ENCODE measurements around the gene SLC6A19.

The SLC6A19 gene

DNA sequence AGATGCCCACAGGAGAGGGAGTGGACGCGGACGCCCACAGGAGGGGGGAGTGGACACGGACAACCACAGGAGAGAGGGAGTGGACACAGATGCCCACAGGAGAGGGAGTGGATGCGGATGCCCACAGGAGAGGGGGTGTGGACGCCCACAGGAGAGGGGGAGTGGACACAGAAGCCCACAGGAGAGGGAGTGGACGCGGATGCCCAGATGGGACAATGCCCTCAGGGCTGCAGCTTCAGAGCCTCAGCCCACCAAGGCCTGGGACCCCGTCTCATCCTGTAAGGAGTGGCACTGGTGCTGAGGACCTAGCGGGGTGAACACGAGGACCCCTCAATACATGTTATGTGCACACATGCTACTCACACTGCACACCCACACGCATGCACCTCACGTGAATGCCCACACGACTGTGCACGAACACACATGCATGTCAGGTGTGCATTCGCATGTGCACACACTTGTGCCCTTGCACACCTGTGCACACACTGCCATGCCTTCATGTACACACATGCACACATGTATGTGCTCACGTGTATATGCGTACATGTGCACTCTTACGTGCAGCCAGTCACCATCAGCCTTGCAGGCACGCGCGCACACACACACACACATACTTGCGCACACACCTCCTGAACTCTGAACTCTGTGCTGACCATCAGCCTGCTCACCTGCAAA lies 58.5 kb downstream of the SLC6A19 start:
- no peak overlapping the region for H3K4me3 ChIP-seq (ENCODE audit: low read depth, low read length)
- no peak for TF ChIP-seq CTCF (IDR thresholded peaks at IDR 0.05; ENCODE audit: low read depth, low read length, missing control alignments)
- DNase-seq (ENCODE audit: low read depth), result no peak

DNA sequence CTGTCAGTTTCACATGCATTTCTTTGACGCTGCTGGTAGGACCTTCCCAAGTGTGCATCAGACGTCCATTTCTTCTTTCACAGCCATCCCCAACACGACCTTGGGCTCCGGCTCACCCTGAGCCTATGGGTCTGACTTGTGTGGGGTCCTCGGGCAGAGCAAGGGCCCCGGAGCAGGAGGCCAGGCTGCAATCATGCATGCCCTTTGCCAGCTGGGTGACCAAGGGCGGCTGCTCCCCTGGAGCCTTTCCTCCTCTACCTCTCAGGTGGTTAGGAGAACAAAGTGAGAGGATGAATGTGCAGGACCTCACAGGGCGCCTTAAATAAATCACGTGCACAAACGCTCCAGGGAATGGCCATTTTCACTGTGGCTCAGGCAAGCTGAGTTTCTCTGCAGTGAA lies 60.2 kb downstream of the SLC6A19 start:
- H3K4me3 ChIP-seq (ENCODE audit: low read depth, low read length), result no peak overlapping the region
- DNase-seq (ENCODE audit: low read depth), result no peak
- no peak for TF ChIP-seq CTCF (IDR thresholded peaks at IDR 0.05; ENCODE audit: low read depth, low read length, missing control alignments)

- TF ChIP-seq CTCF (IDR thresholded peaks at IDR 0.05; ENCODE audit: low read depth, low read length, missing control alignments), result no peak
- H3K4me3 ChIP-seq (ENCODE audit: low read depth, low read length), result no peak overlapping the region
- DNase-seq (ENCODE audit: low read depth), result no peak
Measured at GRCh38 chr5:1262381-1262780, 61.0 kb downstream of the SLC6A19 start.

DNA sequence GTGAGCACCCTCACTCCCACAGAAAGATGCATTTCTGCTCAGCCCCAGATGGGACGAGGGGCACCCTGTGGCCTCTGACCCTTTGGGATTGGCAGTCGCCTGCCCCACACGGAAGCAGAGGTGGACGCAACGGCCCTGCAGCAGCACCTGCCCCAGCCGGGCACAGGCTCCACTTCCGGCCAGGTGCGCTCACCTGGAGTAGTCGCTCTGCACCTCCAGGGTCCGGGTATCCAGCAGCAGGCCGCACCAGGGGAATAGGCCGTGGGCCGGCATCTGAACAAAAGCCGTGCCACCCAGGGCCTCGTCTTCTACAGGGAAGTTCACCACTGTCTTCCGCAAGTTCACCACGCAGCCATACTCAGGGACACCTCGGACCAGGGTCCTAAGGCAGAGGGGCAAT lies 62.8 kb downstream of the SLC6A19 start:
- DNase-seq (ENCODE audit: low read depth), result no peak
- TF ChIP-seq CTCF (IDR thresholded peaks at IDR 0.05; ENCODE audit: low read depth, low read length, missing control alignments), result no peak
- no peak overlapping the region for H3K4me3 ChIP-seq (ENCODE audit: low read depth, low read length)

DNA sequence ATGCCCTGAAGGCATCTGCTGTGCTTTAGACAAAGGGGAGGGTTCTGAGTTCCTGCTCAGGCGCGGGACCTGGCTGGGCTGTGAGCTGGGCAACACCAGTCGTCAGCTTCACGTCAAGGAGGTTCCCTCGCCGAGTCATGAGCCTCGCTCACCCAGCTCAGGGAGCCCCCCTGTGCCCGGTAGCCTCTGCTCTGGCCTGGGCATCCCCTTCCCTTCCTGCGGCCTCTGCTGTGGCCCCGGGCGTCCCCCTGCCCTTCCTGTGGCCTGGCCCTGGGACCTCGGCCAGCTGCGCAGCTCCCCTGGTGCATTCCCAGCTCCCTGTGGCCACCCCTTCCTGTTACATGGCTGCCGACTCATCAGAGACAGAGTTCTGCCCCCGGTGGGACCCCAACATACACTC lies 63.6 kb downstream of the SLC6A19 start:
- DNase-seq (ENCODE audit: low read depth), result no peak
- TF ChIP-seq CTCF (IDR thresholded peaks at IDR 0.05; ENCODE audit: low read depth, low read length, missing control alignments), result no peak
- no peak overlapping the region for H3K4me3 ChIP-seq (ENCODE audit: low read depth, low read length)

DNA sequence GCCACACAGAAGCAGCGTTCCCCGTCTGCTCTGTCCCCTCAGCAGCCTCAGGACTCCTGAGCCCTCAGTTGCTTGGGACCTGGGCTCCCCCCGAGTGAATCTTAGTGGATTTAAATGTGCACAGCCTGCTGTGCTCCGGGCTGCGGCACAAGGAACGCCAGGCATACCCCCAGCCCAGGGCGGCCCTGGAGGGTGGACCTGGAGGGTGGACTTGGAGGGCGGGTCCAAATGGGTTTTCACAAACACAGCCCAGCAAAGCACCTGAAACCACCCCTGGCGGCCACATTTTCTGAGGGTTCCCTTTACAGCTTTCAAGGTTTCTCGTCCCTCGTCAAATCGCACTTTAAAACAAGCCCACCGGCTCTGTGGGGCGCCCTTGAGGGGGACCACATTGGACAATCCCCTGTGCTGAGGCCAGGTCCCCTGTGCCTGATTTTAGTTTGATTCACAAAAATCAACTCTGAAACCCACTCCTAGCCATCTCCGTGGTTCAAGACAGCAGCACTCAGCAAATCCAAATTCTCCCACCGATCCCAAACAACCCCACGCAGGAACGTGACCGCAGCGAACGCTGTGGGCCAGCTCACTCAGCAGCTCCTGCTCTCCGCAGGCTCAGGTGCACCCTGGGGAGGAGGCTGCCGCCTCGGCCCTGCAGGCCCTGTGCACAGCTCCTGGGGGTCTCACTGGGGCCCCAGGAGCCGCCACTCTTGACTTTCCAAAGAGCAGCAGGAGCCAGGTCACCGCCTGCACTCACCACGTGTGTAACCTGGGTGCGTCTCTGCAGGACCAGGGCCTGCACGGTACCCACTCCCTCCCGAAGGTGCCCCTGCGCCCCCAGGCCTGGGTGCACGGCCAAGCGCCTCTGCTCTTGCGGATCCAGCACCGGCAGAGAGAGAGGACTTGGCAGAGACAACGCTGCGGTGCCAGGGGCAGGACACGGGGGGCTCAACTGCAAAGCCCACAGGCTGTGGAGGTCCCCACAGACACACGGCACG lies 64.4 kb downstream of the SLC6A19 start:
- no peak overlapping the region for H3K4me3 ChIP-seq (ENCODE audit: low read depth, low read length)
- no peak for TF ChIP-seq CTCF (IDR thresholded peaks at IDR 0.05; ENCODE audit: low read depth, low read length, missing control alignments)
- no peak for DNase-seq (ENCODE audit: low read depth)
